GM18498 (cell line): ENCODE results near the gene RRP1B.
A peak's percentile ranks its signal among the peaks of the same experiment; 100 is the strongest.
"Not testable (repeated sequence)": the region's sequence is repeated elsewhere in the genome, so short reads cannot be mapped to it uniquely, and the experiment has no call there.

Source experiments
- ATAC-seq: cut with Tn5 transposase; IDR thresholded peaks from one replicate; pipeline ENCODE4 v1.9.1; 2021; ENCODE audit warnings: mild to moderate bottlenecking, moderate library complexity; ENCODE audit not compliant: unreplicated experiment

The RRP1B gene

DNA sequence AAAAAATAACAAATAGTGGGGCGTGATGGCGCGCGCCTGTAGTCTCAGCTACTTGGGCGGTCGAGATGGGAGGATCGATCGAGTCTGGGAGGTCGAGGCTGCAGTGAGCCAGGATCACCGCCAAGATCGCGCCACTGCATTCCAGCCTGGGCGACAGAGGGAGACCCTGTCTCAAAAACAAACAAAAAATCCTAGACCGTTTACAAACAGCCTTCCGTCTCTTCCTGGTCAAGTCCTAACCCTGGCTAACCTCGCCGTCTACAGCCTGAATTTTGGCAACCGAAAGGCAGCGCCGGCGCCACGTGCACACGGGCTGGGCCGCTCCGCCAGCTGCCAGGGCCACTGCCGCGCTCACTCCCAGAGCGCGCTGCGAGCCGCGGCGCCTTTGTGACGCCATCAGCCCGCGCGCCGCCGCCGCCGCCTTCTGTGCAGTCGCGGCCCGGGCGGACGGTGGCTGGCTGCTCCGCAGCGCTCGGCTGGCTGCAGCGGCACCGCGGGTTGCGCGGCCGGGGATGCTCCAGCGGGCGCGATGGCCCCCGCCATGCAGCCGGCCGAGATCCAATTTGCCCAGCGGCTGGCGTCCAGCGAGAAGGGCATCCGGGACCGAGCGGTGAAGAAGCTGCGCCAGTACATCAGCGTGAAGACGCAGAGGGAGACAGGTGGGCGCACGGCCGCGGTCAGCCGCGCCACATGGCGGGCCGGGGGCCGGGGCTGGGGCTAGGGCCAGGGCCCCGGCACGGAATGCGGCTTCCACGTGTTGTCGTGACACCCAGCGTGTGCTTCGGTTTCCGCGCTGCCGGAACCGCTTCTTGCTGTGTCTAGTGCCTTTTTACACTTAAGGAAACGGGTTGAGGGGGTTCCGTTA is at the start of gene RRP1B, which contains the start of gene HSF2BP:
Gene RRP1B, plus strand, starts transcription at position 425 of the 865 bp plus-strand sequence. Its CDS starts 105 bp downstream, at position 530.
Gene HSF2BP, minus strand, starts transcription at position 353 of the 865 bp plus-strand sequence. CDS start 1,392 bp downstream, outside the sequence.
- ATAC-seq = peak; percentile 88

- no peak for ATAC-seq
Measured at GRCh38 chr21:43611598-43612369, 47.6 kb upstream of the RRP1B start.

DNA sequence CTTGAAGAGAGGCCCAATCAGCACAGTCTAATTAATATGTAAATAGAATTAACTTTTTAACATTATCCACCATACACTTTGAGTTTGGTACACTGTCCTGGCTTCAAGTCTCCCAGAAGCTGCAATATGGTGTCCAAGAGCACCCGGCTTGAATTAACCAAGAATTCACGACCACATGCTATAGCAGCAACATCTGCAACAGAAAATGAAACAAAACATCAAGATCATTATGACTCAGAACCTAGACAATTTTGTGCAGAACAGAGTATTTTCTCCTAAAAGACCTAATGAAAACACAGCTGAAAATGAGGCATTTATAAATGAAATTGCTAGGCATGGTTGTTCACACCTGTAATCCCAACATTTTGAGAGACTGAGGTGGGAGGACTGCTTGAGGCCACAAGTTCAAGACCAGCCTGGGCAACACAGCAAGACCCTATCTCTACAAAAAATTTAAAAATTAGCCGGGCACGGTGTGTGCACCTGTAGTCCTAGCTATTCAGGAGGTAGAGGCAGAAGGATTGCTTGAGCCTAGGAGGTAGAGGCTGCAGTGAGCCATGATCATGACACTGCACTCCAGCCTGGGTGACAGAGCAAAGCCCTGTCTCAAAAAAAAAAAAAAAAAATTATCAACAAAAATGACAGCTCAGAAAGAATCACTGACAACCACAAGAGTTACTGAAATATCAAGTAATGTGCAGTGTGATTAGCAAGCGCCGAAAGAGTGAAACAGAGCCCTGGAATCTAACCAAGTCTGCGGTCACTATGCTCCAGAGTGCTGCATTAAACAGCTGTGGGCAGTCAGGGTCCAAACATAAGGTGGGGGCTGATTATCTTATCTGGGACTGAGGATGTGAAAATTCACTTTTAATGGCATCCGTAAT is 45.4 kb upstream of the RRP1B start:
- no peak for ATAC-seq

DNA sequence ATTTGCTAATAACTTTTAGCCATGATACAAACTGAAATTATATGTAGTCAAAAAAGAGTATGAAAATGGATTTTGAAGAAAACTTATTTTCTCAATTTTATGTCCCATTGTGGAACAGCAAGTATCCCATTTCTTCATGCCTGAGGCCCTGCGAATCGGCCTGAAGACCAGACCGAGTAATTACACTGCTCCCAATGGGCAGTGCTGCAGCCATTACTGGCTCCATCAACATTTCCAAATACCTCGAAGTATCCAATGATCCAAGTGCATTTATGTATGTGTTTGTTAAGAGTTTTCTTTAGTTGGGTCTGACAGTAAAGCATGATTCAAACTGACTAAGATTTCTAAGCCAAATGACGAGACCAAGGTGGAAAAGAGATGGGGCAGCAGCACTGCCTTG is 44.5 kb upstream of the RRP1B start:
- ATAC-seq = no peak

DNA sequence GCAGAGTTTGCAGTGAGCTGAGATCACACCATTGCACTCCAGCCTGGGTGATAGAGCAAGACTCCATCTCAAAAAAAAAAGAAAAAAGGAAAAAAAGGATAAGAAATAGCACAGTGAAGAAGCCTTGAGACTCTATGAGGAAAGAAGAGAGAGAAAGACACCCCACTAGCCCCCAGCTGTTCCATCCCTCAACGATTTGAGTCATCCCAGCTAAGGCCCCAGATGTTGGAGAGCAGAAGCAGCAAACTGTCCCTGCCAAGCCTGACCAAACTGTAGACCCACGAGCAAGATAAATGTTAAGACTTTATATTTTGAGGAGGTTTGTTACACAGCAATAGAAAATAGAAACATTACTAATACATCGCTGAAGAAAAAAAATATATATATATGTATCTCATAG is 42.5 kb upstream of the RRP1B start:
- ATAC-seq = not testable (repeated sequence)

DNA sequence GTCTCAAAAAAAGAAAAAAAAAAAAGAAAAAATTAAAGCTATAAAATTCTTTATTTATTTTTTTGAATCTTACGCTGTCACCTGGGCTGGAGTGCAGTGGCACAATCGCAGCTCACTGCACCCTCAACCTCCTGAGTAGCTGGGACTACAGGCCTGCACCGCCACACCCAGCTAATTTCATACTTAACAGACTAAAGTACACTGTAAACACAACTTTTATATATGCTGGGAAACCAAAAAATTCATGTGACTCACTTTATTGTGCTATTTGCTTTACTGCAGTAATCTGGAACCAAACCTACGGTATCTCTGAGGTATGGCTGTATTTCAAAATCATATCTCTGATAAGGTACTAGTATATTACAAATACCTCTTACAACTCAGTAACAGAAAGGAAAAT is 40.4 kb upstream of the RRP1B start:
- no peak for ATAC-seq

DNA sequence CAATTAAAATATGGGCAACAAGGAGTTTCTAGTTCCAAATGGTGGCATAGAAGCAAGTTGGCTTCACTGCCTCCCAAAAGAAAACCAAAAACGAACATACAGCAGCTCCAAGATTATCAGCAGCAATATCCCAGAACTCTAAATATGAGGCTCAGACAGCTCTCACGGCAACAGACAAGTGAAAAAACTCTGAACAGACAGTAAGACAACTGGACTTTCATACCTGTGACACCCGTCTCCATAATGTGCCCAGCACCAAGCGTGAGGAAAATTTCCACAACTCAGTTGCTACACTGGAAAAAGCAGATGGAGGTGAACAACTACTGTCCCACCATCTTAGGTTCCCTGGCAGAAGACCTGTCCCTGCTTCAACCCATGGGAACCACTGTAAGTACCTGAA is 40.0 kb upstream of the RRP1B start:
- no peak for ATAC-seq

DNA sequence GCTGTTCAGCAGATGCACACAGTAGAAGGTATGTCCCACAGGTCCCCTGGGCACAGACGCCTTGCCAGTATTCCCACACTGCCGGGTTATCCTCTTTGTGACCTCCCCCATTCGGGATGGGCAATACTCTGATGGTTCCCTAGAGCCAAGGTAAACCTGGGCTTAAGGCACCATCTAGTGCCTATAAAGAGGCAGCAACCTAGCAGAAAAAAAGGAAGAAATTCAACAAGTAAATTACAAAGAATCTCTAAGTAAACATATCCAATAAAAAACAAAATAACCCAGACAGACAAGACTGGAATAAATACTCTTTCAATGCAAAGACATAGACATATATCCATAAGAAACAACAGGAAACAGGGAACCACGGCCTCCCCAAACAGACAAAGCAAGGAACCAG is 39.5 kb upstream of the RRP1B start:
- no peak for ATAC-seq

DNA sequence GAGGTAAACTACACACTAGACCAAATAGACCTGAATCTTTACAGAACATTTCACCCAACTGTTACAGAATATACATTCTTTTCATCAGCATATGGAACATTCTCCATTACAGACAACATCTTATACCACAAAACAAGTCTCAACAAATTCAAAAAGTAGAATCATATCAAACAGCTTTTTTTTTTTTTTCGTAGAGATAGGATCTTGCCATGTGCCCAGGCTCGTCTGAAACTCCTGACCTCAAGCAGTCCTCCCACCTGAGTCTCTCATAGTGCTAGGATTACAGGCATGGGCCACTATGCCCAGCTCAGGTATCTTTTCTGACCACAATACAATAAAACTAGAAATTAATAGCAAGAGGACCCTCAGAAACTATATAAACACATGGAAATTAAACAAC is 36.6 kb upstream of the RRP1B start:
- ATAC-seq = no peak

GRCh38 chr21:43623588-43623987 is 35.8 kb upstream of the RRP1B start:
- no peak for ATAC-seq

DNA sequence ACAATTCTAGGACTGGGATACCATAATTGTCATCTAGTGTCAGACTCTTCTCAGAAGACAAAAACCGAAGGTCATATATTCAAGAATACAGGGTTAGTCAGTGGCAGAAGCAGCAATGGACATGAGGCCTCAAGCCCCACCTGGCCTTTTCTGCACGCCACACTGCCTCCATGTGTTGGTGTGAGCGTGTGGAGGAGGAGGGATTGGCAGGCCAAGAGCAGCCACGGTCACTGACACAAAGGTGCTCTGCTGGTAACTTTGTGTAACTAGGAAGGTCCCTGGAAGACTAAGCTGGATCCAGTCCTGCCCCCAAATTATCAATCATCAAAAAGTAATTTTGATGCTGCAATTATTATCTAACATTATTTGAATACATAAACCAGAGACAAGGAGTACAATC is 35.0 kb upstream of the RRP1B start:
- ATAC-seq = no peak

DNA sequence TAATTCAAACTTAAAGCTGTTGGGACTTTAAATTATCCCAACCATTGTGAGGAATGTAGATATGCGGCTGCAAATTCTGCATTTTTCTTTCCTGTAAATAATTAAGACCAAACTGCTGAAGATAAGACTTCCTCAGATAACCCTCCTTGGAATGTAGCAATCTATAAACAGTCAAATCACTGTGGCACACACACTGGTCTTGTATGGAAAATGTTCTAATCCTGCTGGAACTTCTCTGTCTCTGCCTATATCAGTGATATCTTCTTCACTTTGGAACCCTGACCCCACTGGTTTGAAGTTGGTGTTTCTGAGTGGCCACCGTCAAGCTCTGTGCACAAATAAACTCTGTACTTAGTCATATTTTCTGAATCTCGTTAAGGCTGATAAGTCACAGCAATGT is 33.0 kb upstream of the RRP1B start:
- no peak for ATAC-seq

- no peak for ATAC-seq
Measured at GRCh38 chr21:43627527-43627926, 31.8 kb upstream of the RRP1B start.

- ATAC-seq = no peak
Measured at GRCh38 chr21:43631411-43632107, 27.8 kb upstream of the RRP1B start.

- ATAC-seq = no peak
Measured at GRCh38 chr21:43632373-43632905, 26.9 kb upstream of the RRP1B start.

GRCh38 chr21:43634618-43635017 is 24.7 kb upstream of the RRP1B start:
- no peak for ATAC-seq

- ATAC-seq = no peak
Measured at GRCh38 chr21:43635436-43635835, 23.9 kb upstream of the RRP1B start.

DNA sequence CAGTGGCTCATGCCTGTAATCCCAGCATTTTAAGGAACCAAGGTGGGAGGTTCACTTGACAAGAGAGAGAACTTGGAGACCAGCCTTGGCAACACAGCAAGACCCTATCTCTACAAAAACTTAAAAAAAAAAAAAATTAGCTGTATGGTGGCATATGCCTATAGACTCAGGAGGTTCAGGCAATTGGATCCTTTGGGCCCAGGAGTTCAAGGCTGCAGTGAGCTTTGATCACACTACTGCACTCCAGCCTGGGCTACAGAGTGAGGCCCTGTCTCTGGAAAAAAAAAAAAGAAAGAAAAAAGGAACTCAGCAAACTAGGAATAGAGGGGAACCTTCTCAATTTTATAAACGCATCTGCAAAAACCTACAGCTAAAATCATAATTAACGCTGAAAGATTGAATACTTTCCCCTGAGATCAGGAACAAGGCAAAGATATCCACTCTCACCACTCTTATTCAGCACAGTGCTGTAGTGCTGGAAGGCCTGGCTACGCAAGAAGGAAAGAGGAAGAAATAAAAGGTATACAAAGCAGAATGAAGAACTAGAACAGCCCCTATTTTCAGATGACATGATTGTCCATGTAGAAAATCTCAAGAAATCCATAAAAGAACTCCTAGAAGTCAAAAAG is 21.7 kb upstream of the RRP1B start:
- ATAC-seq = no peak

DNA sequence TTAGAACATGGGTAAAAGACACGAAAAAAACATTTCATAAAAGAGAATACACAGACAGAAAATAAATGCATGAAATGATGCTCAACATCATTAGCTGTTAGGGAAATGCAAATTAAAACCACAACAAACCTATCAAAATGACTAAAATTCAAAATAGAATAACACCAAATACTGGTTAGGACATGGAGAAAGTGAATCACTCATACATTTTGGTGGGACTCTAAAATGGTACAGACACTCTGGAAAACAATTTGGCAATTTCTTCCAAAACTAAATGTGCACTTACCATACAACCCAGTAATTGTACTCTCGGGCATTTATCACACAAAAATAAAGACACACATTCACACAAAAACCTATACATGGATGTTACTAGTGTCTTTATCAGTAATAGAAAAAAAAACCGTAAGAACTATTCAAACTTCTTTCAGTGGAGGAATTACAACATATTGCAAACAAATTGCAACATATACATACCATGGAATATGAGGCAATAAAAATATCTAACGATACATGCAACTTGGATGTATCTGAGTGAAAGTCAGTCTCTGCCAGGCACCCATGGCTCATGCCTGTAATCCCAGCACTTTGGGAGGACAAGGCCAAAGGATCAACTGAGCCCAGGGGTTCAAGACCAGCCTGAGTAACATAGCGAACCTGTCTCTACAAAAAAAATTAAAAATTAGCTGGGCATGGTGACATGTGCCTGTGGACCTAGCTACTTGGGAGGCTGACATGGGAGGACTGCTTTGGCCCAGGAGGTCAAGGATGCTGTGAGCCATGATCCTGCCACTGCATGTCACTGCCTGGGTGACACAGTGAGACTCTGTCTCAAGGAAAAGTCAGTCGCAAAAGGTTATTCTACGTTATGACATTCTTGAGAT is 19.6 kb upstream of the RRP1B start:
- no peak for ATAC-seq
